ENCODE results near the gene CMTM6.

DNA sequence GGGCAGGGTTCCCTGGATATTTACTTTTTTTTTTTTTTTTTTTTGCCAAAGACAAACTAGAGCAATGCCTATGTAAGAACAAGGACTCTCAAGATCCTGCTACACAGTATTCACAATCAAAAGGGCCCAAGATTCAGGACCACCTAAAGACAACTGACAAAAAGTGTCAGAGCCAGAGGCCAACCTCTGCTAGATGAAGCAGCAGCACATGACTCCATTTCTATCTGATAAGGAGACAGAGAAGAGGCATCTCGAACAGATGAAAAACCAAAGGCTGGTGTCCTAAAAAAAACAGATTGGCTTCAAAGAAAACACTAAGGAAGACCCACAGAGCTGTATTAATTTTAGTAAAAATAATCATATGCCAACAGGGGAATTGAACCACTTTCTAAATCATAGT is 20.0 kb downstream of the CMTM6 start:
- TF ChIP-seq, protein P1, sequence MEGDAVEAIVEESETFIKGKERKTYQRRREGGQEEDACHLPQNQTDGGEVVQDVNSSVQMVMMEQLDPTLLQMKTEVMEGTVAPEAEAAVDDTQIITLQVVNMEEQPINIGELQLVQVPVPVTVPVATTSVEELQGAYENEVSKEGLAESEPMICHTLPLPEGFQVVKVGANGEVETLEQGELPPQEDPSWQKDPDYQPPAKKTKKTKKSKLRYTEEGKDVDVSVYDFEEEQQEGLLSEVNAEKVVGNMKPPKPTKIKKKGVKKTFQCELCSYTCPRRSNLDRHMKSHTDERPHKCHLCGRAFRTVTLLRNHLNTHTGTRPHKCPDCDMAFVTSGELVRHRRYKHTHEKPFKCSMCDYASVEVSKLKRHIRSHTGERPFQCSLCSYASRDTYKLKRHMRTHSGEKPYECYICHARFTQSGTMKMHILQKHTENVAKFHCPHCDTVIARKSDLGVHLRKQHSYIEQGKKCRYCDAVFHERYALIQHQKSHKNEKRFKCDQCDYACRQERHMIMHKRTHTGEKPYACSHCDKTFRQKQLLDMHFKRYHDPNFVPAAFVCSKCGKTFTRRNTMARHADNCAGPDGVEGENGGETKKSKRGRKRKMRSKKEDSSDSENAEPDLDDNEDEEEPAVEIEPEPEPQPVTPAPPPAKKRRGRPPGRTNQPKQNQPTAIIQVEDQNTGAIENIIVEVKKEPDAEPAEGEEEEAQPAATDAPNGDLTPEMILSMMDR (IDR thresholded peaks at IDR 0.05): no peak
- TF ChIP-seq POLR2A (IDR thresholded peaks at IDR 0.05): no peak

All from vagina (tissue), 2 donors.